GM12891 (cell line): ENCODE data around the gene TGFB2.

Experiments used
- POLR2A ChIP-seq: IDR thresholded peaks from 2 replicates; pipeline ENCODE4 v1.6.1; 2011; ENCODE audit warnings: low read depth, low read length, control low read depth
- POLR2AphosphoS5 ChIP-seq: IDR thresholded peaks from 2 replicates; pipeline ENCODE4 v1.6.1; 2011; ENCODE audit warnings: low read depth, low read length, control low read depth
- POU2F2 ChIP-seq: IDR thresholded peaks from 2 replicates; pipeline ENCODE4 v1.6.1; 2011; ENCODE audit warnings: low read depth, mild to moderate bottlenecking, control low read depth, low read length, moderate library complexity
- SPI1 ChIP-seq: IDR thresholded peaks from 2 replicates; pipeline ENCODE4 v1.6.1; 2011; ENCODE audit warnings: low read depth, low read length, control low read depth
- TAF1 ChIP-seq: IDR thresholded peaks from 2 replicates; pipeline ENCODE4 v1.6.1; 2011; ENCODE audit warnings: low read depth, low read length, control low read depth

GRCh38 chr1:218436346-218436745 lies 91.2 kb downstream of the TGFB2 start:
- no peak for TF ChIP-seq POLR2A
- TF ChIP-seq POLR2AphosphoS5 = no peak
- no peak for TF ChIP-seq TAF1
- no peak for TF ChIP-seq POU2F2
- no peak for TF ChIP-seq SPI1
